SU-DHL-6 (cell line): ENCODE measurements around the gene MAPK8.

Source experiments
- H2AFZ ChIP-seq: fragments of 200-600 bp; sonication (generic); 2 replicates; pipeline ENCODE4 v1.6.1; 2014; ENCODE audit warnings: low read depth, mild to moderate bottlenecking, moderate library complexity, mixed read lengths, antibody characterized with exemption, low read length; ENCODE audit not compliant: severe bottlenecking
- H3F3A ChIP-seq: fragments of 200-600 bp; shearing (Covaris generic); 2 replicates; pipeline ENCODE4 v1.6.0; 2016; ENCODE audit warnings: antibody characterized with exemption, mild to moderate bottlenecking; ENCODE audit not compliant: insufficient read depth
- H3K27ac ChIP-seq: fragments of 200-600 bp; sonication (generic); 2 replicates; pipeline ENCODE4 v1.5.1; 2016; ENCODE audit warnings: low read depth, mild to moderate bottlenecking, low read length, moderate library complexity, mixed read lengths
- H3K27me3 ChIP-seq: fragments of 200-600 bp; sonication (generic), shearing (Covaris generic); 2 replicates; pipeline ENCODE4 v1.6.0; 2014; ENCODE audit warnings: mild to moderate bottlenecking, low read length
- H3K36me3 ChIP-seq: fragments of 200-600 bp; sonication (generic); 2 replicates; pipeline ENCODE4 v1.6.1; 2014; ENCODE audit warnings: mild to moderate bottlenecking, low read length, mixed read lengths
- H3K4me2 ChIP-seq: fragments of 300-600, 200-600 bp; shearing (Covaris generic), sonication (generic); 2 replicates; pipeline ENCODE4 v1.6.0; 2014; ENCODE audit warnings: low read length, low read depth, mild to moderate bottlenecking; ENCODE audit not compliant: poor library complexity, severe bottlenecking
- H3K4me3 ChIP-seq: fragments of 200-600 bp; sonication (generic); 2 replicates; pipeline ENCODE4 v1.5.1; 2014; ENCODE audit warnings: antibody characterized with exemption, low read length, mild to moderate bottlenecking, mixed read lengths; ENCODE audit not compliant: insufficient read depth, poor library complexity, severe bottlenecking
- H3K79me2 ChIP-seq: fragments of 200-600 bp; sonication (generic); 2 replicates; pipeline ENCODE4 v1.6.1; 2014; ENCODE audit warnings: mild to moderate bottlenecking, low read length, moderate library complexity; ENCODE audit not compliant: insufficient read depth
- H3K9ac ChIP-seq: fragments of 200-600 bp; sonication (generic); 2 replicates; pipeline ENCODE4 v1.7.0; 2014; ENCODE audit warnings: mild to moderate bottlenecking, low read length
- H3K9me2 ChIP-seq: fragments of 200-600 bp; sonication (generic); replicated peaks from 2 replicates; pipeline ENCODE4 v1.6.1; 2014; ENCODE audit warnings: low read length; ENCODE audit not compliant: insufficient read depth
- H3K9me3 ChIP-seq: fragments of 200-600 bp; sonication (generic); 2 replicates; pipeline ENCODE4 v1.6.1; 2014; ENCODE audit warnings: low read length, mixed read lengths; ENCODE audit not compliant: insufficient read depth
- H4K20me1 ChIP-seq: fragments of 200-600 bp; sonication (generic); 2 replicates; pipeline ENCODE4 v1.6.1; 2014; ENCODE audit warnings: low read depth, mild to moderate bottlenecking, antibody characterized with exemption, low read length, moderate library complexity, mixed read lengths
- CTCF ChIP-seq: fragments of 200-600 bp; sonication (generic); IDR thresholded peaks from one replicate; pipeline ENCODE4 v1.5.1; 2017; ENCODE audit warnings: antibody characterized with exemption, mild to moderate bottlenecking, low read length, moderate library complexity; ENCODE audit not compliant: insufficient read depth, poor library complexity, severe bottlenecking
- EZH2phosphoT487 ChIP-seq: fragments of 200-600 bp; sonication (generic), shearing (Covaris generic); conservative IDR thresholded peaks from 2 replicates; pipeline ENCODE4 v1.6.1; 2018; ENCODE audit warnings: mild to moderate bottlenecking, antibody characterized with exemption, low read length, moderate library complexity, mixed read lengths

Gene MAPK8

GRCh38 chr10:48399551-48399950 is 93.1 kb downstream of the MAPK8 start:
- H3K4me3 ChIP-seq: no peak overlapping the region
- H3K79me2 ChIP-seq: no peaks in the 10 kb centered on the region
- no peak overlapping the region for H3K4me2 ChIP-seq
- H2AFZ ChIP-seq: no peak overlapping the region
- no peaks in the 10 kb centered on the region for H3K27me3 ChIP-seq
- no peak overlapping the region for H3K27ac ChIP-seq
- H3K9me2 ChIP-seq: no peaks in the 10 kb centered on the region
- H3K36me3 ChIP-seq: no peaks in the 10 kb centered on the region
- no peaks in the 10 kb centered on the region for H3K9me3 ChIP-seq
- TF ChIP-seq EZH2phosphoT487 (no peak), CTCF (no peak)
- H3K9ac ChIP-seq: no peak overlapping the region
- H3F3A ChIP-seq: no peaks in the 10 kb centered on the region
- peaks cover 15% of the 10 kb centered on the region; the same call in 1 of the 2 replicates for H4K20me1 ChIP-seq

- H3K79me2 ChIP-seq: no peaks in the 10 kb centered on the region
- TF ChIP-seq CTCF (no peak), EZH2phosphoT487 (no peak)
These were observed 93.8 kb downstream of the MAPK8 start for GRCh38 chr10:48400129-48400849.

GRCh38 chr10:48400850-48401220 is 94.4 kb downstream of the MAPK8 start:
- H3F3A ChIP-seq: no peaks in the 10 kb centered on the region
- no peaks in the 10 kb centered on the region for H3K9me3 ChIP-seq
- no peaks in the 10 kb centered on the region for H3K27me3 ChIP-seq
- peaks cover 13% of the 10 kb centered on the region; the same call in 1 of the 2 replicates for H4K20me1 ChIP-seq
- H3K4me3 ChIP-seq: no peak overlapping the region
- H3K79me2 ChIP-seq: no peaks in the 10 kb centered on the region
- H3K9ac ChIP-seq: no peak overlapping the region
- no peaks in the 10 kb centered on the region for H3K36me3 ChIP-seq
- H3K9me2 ChIP-seq: no peaks in the 10 kb centered on the region
- TF ChIP-seq EZH2phosphoT487: no peak
- TF ChIP-seq CTCF: no peak
- no peak overlapping the region for H3K27ac ChIP-seq
- no peak overlapping the region for H2AFZ ChIP-seq
- no peak overlapping the region for H3K4me2 ChIP-seq

More at GRCh38 chr10:48400129-48400849, 93.8 kb downstream of the MAPK8 start:
- Histone ChIP-seq H3K9me2 (no peaks in the 10 kb centered on the region), H3K27ac (no peak overlapping the region), H3K36me3 (no peaks in the 10 kb centered on the region), H3K4me2 (no peak overlapping the region), H4K20me1 (peaks cover 15% of the 10 kb centered on the region; the same call in 1 of the 2 replicates), H3F3A (no peaks in the 10 kb centered on the region), H3K9ac (no peak overlapping the region), H3K27me3 (no peaks in the 10 kb centered on the region), H3K4me3 (no peak overlapping the region), H3K9me3 (no peaks in the 10 kb centered on the region), H2AFZ (no peak overlapping the region)
